ENCODE measurements around the gene PHKB.

PHKB gene

DNA sequence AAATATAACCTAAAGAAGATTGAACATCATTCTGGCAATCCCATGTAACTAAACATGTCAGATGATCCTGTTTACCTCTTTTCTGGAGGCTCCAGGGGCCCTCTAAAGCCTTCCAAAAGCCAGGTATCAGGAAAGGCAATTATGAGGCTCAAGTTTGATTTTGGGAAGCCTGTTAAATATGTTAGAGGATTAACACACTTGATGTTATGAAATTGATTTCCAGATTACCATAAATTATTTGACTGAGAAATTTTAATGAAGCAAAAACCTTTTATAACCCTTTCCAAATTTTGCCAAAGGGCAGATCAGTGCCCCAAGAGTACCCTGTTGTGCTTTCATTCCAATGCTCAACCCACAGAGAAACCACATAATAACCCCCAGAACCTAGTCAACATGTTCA is 29.3 kb downstream of the PHKB start:
- no peak overlapping the region for H3K23ac ChIP-seq (ENCODE audit: low read length)
- H3K27me3 ChIP-seq (ENCODE audit: insufficient read depth, low read length, poor library complexity) = no peaks in the 10 kb centered on the region
- H3K79me1 ChIP-seq (ENCODE audit: low read length) = no peaks in the 10 kb centered on the region
- no peak overlapping the region for H3K56ac ChIP-seq (ENCODE audit: low read length)
- no peak overlapping the region for H3K4me2 ChIP-seq (ENCODE audit: low read length)
- no peaks in the 10 kb centered on the region for H3K36me3 ChIP-seq (ENCODE audit: control insufficient read depth, insufficient read depth, low read length)
- no peak overlapping the region for H2AK5ac ChIP-seq (ENCODE audit: low read length)
- H3K79me2 ChIP-seq (ENCODE audit: control insufficient read depth, insufficient read depth, low read length) = no peaks in the 10 kb centered on the region
- H4K8ac ChIP-seq (ENCODE audit: low read depth, low read length) = no peak overlapping the region
- H3K4me1 ChIP-seq (ENCODE audit: control insufficient read depth, low read depth, low read length) = no peaks in the 10 kb centered on the region
- H3K4ac ChIP-seq (ENCODE audit: low read depth, low read length) = no peak overlapping the region
- H3K27ac ChIP-seq (ENCODE audit: low read depth, low read length) = no peak overlapping the region
- no peak overlapping the region for H3K4me3 ChIP-seq (ENCODE audit: low read length)
- no peak for DNase-seq
- H2BK15ac ChIP-seq (replicated peaks; ENCODE audit: low read depth) = no peak overlapping the region
- no peak overlapping the region for H3K18ac ChIP-seq (ENCODE audit: low read length)
- no peak overlapping the region for H3K9ac ChIP-seq (ENCODE audit: low read length)
- H4K5ac ChIP-seq (ENCODE audit: low read length) = no peak overlapping the region
- H2BK5ac ChIP-seq (ENCODE audit: low read length) = no peak overlapping the region
- no peak overlapping the region for H2BK120ac ChIP-seq (ENCODE audit: low read depth, low read length)

DNA sequence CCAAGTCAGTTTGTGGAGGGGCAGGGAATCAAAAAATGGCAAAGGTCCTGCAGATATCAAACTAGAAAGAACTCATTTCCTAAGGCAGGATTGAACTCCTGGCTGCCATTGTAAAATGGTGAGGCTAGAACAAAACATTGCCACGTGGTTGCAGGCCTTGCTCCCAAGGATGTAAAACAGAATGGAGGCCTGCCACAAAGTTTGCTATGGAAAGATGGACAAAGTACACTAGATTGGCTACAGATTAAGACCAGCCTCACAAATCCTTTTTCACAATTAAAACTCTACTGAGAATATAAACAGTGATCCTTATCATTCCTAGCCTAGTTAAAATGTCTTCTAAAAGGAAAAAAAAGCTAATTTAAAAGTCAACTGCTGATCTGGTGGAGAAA is 30.9 kb downstream of the PHKB start:
- DNase-seq = no peak
- Histone ChIP-seq H2BK120ac (ENCODE audit: low read depth, low read length) (no peak overlapping the region), H3K4me2 (ENCODE audit: low read length) (no peak overlapping the region), H4K8ac (ENCODE audit: low read depth, low read length) (no peak overlapping the region), H3K4me3 (ENCODE audit: low read length) (no peak overlapping the region), H4K5ac (ENCODE audit: low read length) (no peak overlapping the region), H3K18ac (ENCODE audit: low read length) (no peak overlapping the region), H3K79me2 (ENCODE audit: control insufficient read depth, insufficient read depth, low read length) (no peaks in the 10 kb centered on the region), H3K4ac (ENCODE audit: low read depth, low read length) (no peak overlapping the region), H3K36me3 (ENCODE audit: control insufficient read depth, insufficient read depth, low read length) (no peaks in the 10 kb centered on the region), H3K56ac (ENCODE audit: low read length) (no peak overlapping the region), H3K27me3 (ENCODE audit: insufficient read depth, low read length, poor library complexity) (no peaks in the 10 kb centered on the region), H2BK15ac (replicated peaks; ENCODE audit: low read depth) (no peak overlapping the region), H3K79me1 (ENCODE audit: low read length) (no peaks in the 10 kb centered on the region), H3K23ac (ENCODE audit: low read length) (no peak overlapping the region), H3K27ac (ENCODE audit: low read depth, low read length) (no peak overlapping the region), H2AK5ac (ENCODE audit: low read length) (no peak overlapping the region), H3K9ac (ENCODE audit: low read length) (no peak overlapping the region), H2BK5ac (ENCODE audit: low read length) (no peak overlapping the region), H3K4me1 (ENCODE audit: control insufficient read depth, low read depth, low read length) (no peaks in the 10 kb centered on the region)
- no CpG with 5 or more reads among the region's 1 CpG for WGBS (ENCODE audit: extremely low coverage, insufficient coverage, low lambda C conversion rate)

DNA sequence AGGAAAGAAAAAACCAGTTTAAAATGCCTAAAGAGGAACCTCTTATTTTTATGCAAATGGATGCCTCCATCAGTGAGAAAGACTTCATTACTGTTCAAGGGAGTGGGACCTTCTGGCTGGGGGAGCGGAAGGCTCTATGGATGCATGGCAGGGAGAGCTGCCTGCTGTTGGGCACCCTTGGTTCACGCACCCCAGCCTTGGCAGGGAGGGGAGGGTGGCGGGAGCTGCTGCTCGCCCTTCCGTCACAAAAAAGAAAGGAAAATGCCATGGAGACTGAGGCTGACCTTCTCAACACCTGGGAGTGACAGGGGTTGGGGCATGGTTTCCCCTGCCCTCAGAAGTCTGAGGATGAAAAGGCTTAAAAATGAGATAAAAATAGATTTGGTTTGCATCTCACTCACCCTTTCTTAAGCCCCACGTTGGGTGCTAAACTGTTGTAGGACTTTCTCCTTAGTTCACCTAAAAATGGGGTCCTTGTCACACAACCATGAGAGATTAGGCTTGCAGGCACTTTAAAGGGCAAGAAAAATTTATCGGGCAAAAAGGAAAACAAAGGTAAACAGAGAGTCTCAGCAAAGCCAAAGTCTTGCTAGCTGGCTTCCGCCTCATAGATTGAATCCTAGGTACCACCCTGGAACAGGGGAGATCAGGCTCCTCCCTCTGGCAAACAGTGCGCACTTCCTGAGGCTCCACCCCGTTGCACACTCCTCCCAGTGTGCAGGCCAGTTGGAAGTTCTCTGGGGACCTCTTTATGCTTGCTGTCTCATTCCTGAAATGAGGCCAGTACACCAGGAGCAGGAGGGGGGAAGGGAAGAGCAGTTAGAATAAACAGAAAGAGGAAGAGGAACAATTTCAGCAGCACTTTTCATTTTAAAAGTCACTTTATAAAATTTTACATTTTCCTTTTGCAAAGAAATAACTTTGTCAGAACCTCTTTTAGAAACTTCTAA is 31.6 kb downstream of the PHKB start:
- H3K4me3 ChIP-seq (ENCODE audit: low read length) = no peak overlapping the region
- DNase-seq = no peak
- WGBS (ENCODE audit: extremely low coverage, insufficient coverage, low lambda C conversion rate) = no CpG with 5 or more reads among the region's 10 CpGs
- H3K23ac ChIP-seq (ENCODE audit: low read length) = no peak overlapping the region
- no peak overlapping the region for H3K18ac ChIP-seq (ENCODE audit: low read length)
- no peak overlapping the region for H2BK5ac ChIP-seq (ENCODE audit: low read length)
- no peak overlapping the region for H3K4ac ChIP-seq (ENCODE audit: low read depth, low read length)
- no peaks in the 10 kb centered on the region for H3K36me3 ChIP-seq (ENCODE audit: control insufficient read depth, insufficient read depth, low read length)
- no peak overlapping the region for H2AK5ac ChIP-seq (ENCODE audit: low read length)
- no peak overlapping the region for H2BK120ac ChIP-seq (ENCODE audit: low read depth, low read length)
- no peak overlapping the region for H3K27ac ChIP-seq (ENCODE audit: low read depth, low read length)
- H3K79me2 ChIP-seq (ENCODE audit: control insufficient read depth, insufficient read depth, low read length) = no peaks in the 10 kb centered on the region
- H4K8ac ChIP-seq (ENCODE audit: low read depth, low read length) = no peak overlapping the region
- no peaks in the 10 kb centered on the region for H3K4me1 ChIP-seq (ENCODE audit: control insufficient read depth, low read depth, low read length)
- no peaks in the 10 kb centered on the region for H3K79me1 ChIP-seq (ENCODE audit: low read length)
- H3K4me2 ChIP-seq (ENCODE audit: low read length) = no peak overlapping the region
- no peak overlapping the region for H2BK15ac ChIP-seq (replicated peaks; ENCODE audit: low read depth)
- H3K27me3 ChIP-seq (ENCODE audit: insufficient read depth, low read length, poor library complexity) = no peaks in the 10 kb centered on the region
- no peak overlapping the region for H4K5ac ChIP-seq (ENCODE audit: low read length)
- H3K9ac ChIP-seq (ENCODE audit: low read length) = no peak overlapping the region
- H3K56ac ChIP-seq (ENCODE audit: low read length) = no peak overlapping the region

DNA sequence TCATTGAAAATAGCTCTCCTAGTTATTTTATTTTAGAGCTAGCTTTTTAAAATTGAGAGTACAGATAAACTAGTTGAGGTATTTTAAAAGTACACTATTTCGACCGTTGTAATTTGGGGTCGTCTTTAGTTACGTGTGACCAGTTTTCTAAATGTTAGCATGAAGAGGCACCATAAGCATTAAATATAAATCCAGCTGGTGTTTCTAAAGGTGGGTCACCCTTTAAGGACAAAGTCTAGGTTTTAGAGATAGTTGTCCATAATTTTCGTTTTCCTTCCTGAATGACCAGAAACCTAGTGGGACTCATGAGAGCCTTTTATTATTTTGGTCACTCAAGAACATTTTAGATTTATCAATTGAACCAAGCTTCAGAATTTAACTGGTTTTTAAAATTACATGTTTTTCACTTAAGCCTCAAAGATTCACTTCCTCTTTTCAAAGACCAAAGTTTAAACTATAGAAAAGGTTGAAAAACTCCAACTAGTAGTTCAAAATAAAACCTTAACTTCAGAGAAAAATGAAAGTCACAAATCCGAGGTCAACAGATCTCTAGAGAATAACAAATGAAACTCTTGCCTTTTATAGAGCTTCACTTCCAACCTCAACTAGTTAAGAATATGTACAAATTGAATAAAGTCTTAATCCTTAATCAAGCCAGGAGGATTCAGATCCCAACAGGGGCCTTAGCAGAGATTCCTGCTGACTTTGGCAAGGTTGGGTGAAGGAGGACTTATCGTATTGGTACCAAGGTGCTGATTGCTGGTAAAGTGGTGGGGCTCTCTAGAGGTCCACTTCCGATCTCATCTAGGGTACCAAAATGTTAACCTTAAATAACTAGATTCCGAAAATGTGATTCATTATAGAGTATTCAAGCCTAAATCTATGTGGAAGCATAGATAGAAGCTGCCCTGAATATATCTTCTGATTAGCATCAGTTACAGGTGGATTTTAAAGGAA is 32.5 kb downstream of the PHKB start:
- no peak overlapping the region for H3K18ac ChIP-seq (ENCODE audit: low read length)
- H3K4me2 ChIP-seq (ENCODE audit: low read length) = no peak overlapping the region
- no peak overlapping the region for H3K56ac ChIP-seq (ENCODE audit: low read length)
- no peak overlapping the region for H3K4me3 ChIP-seq (ENCODE audit: low read length)
- no peak overlapping the region for H2AK5ac ChIP-seq (ENCODE audit: low read length)
- no peak overlapping the region for H3K9ac ChIP-seq (ENCODE audit: low read length)
- H3K4me1 ChIP-seq (ENCODE audit: control insufficient read depth, low read depth, low read length) = no peaks in the 10 kb centered on the region
- no peak overlapping the region for H3K27ac ChIP-seq (ENCODE audit: low read depth, low read length)
- H3K79me2 ChIP-seq (ENCODE audit: control insufficient read depth, insufficient read depth, low read length) = no peaks in the 10 kb centered on the region
- DNase-seq = no peak
- no CpG with 5 or more reads among the region's 9 CpGs for WGBS (ENCODE audit: extremely low coverage, insufficient coverage, low lambda C conversion rate)
- no peak overlapping the region for H3K4ac ChIP-seq (ENCODE audit: low read depth, low read length)
- no peak overlapping the region for H3K23ac ChIP-seq (ENCODE audit: low read length)
- H3K79me1 ChIP-seq (ENCODE audit: low read length) = no peaks in the 10 kb centered on the region
- no peak overlapping the region for H4K8ac ChIP-seq (ENCODE audit: low read depth, low read length)
- H3K27me3 ChIP-seq (ENCODE audit: insufficient read depth, low read length, poor library complexity) = no peaks in the 10 kb centered on the region
- no peak overlapping the region for H4K5ac ChIP-seq (ENCODE audit: low read length)
- H3K36me3 ChIP-seq (ENCODE audit: control insufficient read depth, insufficient read depth, low read length) = no peaks in the 10 kb centered on the region
- no peak overlapping the region for H2BK120ac ChIP-seq (ENCODE audit: low read depth, low read length)
- no peak overlapping the region for H2BK5ac ChIP-seq (ENCODE audit: low read length)
- no peak overlapping the region for H2BK15ac ChIP-seq (replicated peaks; ENCODE audit: low read depth)

DNA sequence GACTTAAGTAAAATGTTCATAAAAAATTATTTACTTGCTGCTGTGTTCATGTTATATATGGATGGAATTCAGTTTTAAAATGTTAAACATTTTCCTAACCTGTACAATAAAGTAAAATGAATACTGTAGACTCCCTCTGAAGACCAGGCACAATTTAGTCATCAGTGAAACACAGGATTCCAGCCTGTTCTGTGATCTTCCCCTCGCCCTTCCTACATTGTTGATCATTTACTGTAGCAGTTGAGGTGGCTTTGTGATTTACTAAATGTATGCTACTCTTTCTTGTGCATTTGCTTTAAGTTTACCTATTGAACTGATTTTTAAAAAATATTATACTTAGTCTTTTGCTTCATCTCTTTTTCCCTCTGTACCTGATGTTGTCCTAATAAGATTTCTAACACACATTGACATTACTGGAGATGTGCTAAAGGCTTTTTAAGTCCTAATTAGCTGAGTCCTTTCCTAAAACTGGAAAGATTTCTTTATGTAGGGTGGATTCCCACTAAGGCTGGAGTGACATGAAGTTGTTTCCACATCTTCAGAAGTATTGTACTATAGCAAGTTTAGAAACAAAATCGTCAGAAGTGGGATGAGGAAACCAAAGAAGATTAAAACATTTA is 38.1 kb downstream of the PHKB start:
- Histone ChIP-seq H4K8ac (ENCODE audit: low read depth, low read length) (no peak overlapping the region), H3K27me3 (ENCODE audit: insufficient read depth, low read length, poor library complexity) (no peaks in the 10 kb centered on the region), H4K5ac (ENCODE audit: low read length) (no peak overlapping the region), H3K36me3 (ENCODE audit: control insufficient read depth, insufficient read depth, low read length) (no peaks in the 10 kb centered on the region), H3K79me2 (ENCODE audit: control insufficient read depth, insufficient read depth, low read length) (no peaks in the 10 kb centered on the region), H3K18ac (ENCODE audit: low read length) (no peak overlapping the region), H3K4me3 (ENCODE audit: low read length) (no peak overlapping the region), H3K4ac (ENCODE audit: low read depth, low read length) (no peak overlapping the region), H3K9ac (ENCODE audit: low read length) (no peak overlapping the region), H3K56ac (ENCODE audit: low read length) (no peak overlapping the region), H3K23ac (ENCODE audit: low read length) (no peak overlapping the region), H2BK15ac (replicated peaks; ENCODE audit: low read depth) (no peak overlapping the region), H3K4me2 (ENCODE audit: low read length) (no peak overlapping the region), H3K79me1 (ENCODE audit: low read length) (no peaks in the 10 kb centered on the region), H3K27ac (ENCODE audit: low read depth, low read length) (no peak overlapping the region), H2AK5ac (ENCODE audit: low read length) (no peak overlapping the region), H3K4me1 (ENCODE audit: control insufficient read depth, low read depth, low read length) (no peaks in the 10 kb centered on the region), H2BK120ac (ENCODE audit: low read depth, low read length) (no peak overlapping the region), H2BK5ac (ENCODE audit: low read length) (no peak overlapping the region)
- no peak for DNase-seq
- no CpG with 5 or more reads among the region's 2 CpGs for WGBS (ENCODE audit: extremely low coverage, insufficient coverage, low lambda C conversion rate)

Measured in mesendoderm (in vitro differentiated cells).